HG02610 (cell line): ENCODE measurements around the gene AKAIN1.
A peak's percentile ranks its signal among the peaks of the same experiment; 100 is the strongest.

Source experiments
- ATAC-seq: cut with Tn5 transposase; IDR thresholded peaks from one replicate; pipeline ENCODE4 v1.9.1; 2021; ENCODE audit warnings: mild to moderate bottlenecking, moderate library complexity; ENCODE audit not compliant: unreplicated experiment

AKAIN1 gene

GRCh38 chr18:5197032-5197434 is at the start of gene AKAIN1:
AKAIN1 (minus strand) TSS chr18:5197257; CDS start chr18:5197053, 204 bp downstream.
- no peak for ATAC-seq

- ATAC-seq = no peak
These were observed 47.9 kb upstream of the AKAIN1 start for GRCh38 chr18:5244941-5245340.

DNA sequence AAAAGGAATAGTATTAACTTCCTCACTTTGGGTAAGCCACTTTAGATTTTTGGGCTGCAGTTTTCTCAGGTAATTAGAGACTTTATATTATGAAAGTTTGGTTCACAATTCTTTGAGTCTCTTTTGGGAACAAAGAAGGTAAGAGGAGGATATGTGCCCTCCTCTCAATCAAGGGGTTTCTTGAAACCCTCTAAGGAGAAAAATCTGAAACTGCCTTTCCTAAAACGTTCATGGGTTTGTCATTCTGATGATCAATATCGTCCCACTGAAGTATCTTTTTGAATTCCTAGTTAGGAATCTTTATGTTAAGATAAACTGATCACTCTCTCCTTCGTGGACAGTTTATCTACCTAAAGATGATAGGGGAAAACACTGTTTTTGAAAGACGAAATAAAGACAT is 42.4 kb upstream of the AKAIN1 start:
- no peak for ATAC-seq

DNA sequence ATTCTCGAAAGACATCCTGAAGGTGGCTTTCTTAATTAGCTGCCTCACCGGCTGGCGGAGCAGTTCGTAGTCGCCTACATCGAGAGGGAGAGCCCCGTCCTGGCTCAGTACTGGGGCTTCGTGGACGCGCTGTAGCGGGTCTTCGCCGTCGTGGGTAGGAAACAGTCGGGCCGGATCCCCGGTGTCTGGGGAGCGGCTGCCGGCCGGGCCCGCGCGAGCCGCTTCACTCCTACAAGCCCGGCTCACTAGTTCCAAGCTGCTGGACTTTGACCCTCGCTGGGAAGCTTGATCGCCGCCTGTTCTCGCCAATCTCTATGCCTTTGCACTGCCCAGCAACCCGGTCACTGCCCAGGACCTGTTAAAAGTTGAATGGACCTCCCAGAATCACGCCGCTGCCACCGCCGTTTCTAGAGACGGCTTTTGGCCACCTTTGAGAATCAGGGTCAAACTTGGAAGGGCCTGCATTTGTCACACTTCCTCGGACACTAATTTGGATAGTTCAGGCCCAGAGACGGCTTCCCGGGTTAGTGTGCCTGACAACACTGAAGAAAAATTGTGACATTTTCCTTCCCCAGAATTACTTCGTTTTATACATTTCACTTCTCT is 41.4 kb upstream of the AKAIN1 start:
- ATAC-seq = peak; percentile 35

DNA sequence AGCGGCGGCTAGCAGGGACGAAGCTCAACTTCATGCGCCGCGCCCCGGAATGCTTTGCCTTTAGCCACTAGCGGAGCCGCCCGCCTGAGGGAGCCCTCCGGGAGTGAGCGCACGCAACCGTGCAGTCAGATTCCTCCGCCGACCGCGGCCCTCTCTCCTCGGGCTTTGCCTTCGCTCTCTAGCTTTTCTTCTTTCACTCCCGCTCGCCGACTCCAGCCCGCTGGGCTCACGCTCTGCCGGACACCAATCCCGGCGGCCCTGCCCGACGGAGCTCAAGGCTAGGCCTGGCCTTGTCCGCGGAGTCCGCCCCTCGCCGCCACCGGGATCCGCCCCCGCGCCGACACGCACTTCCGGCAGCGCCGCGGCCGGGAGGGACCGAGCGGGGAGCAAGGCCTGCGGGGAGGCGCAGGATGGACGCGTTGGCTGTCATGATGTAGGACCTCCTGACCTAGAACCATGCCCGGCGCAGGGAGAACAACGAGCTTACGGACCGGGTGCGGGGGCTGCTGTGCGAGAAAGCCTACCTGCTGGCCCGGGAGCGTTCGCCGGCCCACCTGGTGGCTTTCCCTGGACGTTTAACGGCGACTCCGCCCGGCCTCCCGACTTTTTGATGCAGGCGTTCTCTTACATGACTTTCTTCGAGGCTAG is 40.8 kb upstream of the AKAIN1 start:
- ATAC-seq = peak; percentile 94

- peak; percentile 29 for ATAC-seq
These were observed 40.1 kb upstream of the AKAIN1 start for GRCh38 chr18:5237083-5237722.

GRCh38 chr18:5214583-5215351 is 17.7 kb upstream of the AKAIN1 start:
- no peak for ATAC-seq

DNA sequence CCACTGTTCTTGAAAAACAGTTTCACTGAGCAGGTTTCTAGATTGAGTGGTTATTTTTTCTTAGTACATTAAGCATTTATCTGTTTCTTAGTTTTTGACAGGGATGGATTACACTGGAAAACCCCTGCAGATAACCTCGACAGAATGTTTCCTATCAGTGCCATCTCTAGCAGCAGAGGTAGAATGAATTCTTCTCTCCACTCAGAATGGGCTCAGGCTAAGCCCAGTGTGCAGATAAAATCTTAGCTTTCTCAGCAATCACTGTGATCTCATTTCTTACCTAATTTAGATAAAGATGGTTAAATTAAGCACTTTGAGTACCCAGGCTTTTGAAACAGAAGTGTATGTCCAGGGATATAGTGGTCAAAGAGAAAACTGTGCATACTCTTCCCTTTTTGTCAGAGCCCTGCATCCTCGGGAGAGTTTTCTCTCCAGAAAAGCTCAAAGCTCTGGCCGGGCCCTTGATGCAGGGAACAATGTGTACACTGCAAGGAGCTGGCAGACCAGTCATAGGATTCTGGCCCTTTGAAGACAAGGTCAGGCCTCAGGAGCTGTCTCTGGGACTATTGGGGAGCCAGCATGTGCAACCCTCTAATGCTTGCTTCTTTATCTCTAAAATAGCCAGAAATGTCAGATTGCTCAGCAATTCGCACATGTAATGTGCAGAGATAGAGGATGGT is 10.6 kb upstream of the AKAIN1 start:
- ATAC-seq = no peak

- no peak for ATAC-seq
These were observed 1.3 kb upstream of the AKAIN1 start for GRCh38 chr18:5198311-5198710.

- no peak for ATAC-seq
These were observed 404 bp upstream of the AKAIN1 start for GRCh38 chr18:5197461-5197860.

DNA sequence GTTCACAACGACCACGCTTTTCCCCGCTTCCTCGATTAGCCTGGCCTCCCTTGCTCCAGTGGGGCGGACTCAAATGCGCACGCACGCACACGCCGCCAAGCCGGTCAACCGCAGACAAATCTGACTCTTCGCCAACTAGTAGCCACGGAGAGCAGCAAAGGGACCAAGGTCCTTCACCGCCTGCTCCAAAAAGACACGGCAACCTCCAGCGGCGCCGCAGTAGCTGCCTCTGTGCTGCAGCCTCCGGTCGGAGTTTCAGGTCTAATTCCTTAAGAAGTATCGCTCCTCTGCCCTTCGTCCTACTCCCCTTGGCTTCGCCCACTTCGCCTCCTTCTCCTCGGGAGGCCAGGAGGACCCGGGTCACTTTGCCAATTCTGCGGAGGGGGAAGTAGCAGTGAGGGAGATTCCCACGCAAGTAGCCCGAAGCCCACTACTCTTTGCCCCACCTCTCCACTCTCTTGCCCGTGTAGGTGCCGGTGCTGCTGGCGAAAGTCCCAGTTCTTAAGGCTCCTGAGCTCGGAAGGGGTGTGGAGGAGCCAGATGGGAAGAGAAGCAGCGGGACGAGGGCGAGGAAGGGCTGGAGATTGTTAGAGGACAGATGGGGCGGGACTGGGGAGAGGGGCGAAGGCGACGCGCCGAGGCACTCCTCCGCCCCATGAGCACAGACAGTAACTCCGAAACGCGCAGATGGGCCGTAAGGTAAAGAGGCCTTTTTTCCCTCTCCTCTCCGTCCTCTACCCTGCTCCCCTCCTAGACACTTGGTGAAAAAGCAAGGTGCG is 615 bp downstream of the AKAIN1 start:
- no peak for ATAC-seq

GRCh38 chr18:5195656-5196055 is 1.4 kb downstream of the AKAIN1 start:
- ATAC-seq = no peak

GRCh38 chr18:5180254-5180653 is 16.8 kb downstream of the AKAIN1 start:
- no peak for ATAC-seq

DNA sequence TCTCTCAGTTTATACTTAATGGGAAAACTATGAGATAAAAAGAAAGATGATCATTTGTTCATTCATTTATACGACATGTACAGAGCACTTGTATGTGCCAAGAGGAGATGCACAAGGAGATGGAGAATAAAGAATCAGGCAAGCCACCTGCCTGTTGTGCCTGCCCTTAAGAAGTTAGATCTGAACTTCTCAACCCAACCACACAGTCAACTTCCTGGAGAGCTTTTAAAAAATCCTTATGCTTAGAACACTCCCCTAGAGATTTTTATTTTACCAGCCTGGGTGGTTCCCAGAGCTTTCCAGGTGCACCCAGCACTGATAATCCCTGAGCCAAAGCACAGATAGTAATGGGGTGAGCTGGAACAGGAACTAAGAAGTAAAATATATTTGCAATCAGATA is 18.5 kb downstream of the AKAIN1 start:
- no peak for ATAC-seq

GRCh38 chr18:5175378-5175777 is 21.7 kb downstream of the AKAIN1 start:
- ATAC-seq = no peak

GRCh38 chr18:5173646-5174045 is 23.4 kb downstream of the AKAIN1 start:
- no peak for ATAC-seq

- ATAC-seq = no peak
These were observed 23.8 kb downstream of the AKAIN1 start for GRCh38 chr18:5173236-5173635.

GRCh38 chr18:5167831-5168230 is 29.2 kb downstream of the AKAIN1 start:
- no peak for ATAC-seq

GRCh38 chr18:5166606-5167280 is 30.3 kb downstream of the AKAIN1 start:
- no peak for ATAC-seq

DNA sequence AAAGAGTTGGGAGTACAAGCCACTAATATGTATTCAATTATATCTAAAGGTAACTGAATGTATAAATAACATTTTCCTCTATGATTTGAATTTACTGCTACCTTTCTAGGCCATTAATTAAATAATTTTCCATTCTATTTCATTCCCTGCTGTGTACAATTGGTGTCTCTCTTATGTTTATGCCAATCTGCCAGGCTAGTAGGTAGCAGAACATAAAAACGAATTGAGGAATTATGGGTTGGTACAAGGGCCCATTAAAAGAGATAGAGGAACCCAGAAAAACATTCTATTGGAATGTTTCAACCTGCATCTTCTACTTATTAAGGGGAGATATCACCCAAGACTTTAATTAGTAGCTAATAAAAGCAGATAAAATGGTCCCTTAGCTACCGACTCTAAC is 32.2 kb downstream of the AKAIN1 start:
- no peak for ATAC-seq
